Measurements from ENCODE around the gene NIPBL. TPM values are rescaled to one million over a fixed set of nuclear protein-coding genes. Genes with fewer than 3 reads are reported as not detected.
A peak's percentile ranks its signal among the peaks of the same experiment; 100 is the strongest.

The NIPBL gene
- total and polyA plus RNA-seq, 2 of the 13 experiments (the other 11 are each of a cell fraction or from before 2014, with no cell fraction given), result 12.3 to 32.3 TPM

DNA sequence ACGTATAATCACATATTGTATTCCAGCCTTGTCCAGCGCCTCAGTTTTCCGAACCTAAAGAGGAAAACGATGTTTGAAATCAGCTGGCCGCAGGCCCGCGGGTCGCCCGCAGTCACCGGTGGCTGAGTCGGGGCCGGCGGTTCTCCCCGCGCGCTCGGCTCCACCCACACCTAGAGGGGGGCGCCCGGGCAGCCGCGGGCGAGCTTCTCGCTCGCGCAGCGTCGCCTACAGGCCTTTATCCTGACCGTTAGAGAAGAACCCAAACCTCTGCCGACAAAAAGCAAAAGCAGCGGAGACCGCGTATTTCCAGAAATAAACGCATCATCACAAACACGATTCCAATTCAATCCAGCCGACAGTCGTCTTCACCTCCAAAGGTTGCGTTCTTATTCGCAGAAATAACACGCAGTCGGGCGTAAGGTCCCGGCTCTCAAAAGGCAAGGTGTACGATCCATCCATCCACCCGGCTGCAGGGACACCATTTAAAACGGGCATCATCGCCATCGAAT is 725 bp upstream of the NIPBL start (continued):
- TF ChIP-seq HNRNPLL (IDR thresholded peaks at IDR 0.05; ENCODE audit: low read depth, low read length, poor library complexity, severe bottlenecking), result peak; percentile 61
- no peak for TF ChIP-seq PHF5A (CRISPR knock-in tag; IDR thresholded peaks at IDR 0.05; ENCODE audit: low read depth, unreplicated experiment)
- TF ChIP-seq ZNF232 (CRISPR knock-in tag; IDR thresholded peaks at IDR 0.05; ENCODE audit: borderline replicate concordance), result 0 out of 2 replicates have a peak, but pooled peaks have one; percentile 51
- TF ChIP-seq ZNF788 (CRISPR knock-in tag; IDR thresholded peaks at IDR 0.05; ENCODE audit: borderline replicate concordance), result peak; percentile 21; the same call in 1 of the 2 replicates
- no peak for TF ChIP-seq DNMT3B (CRISPR knock-in tag; conservative IDR thresholded peaks at IDR 0.05)
- TF ChIP-seq FOXC1 (CRISPR knock-in tag; IDR thresholded peaks at IDR 0.05; ENCODE audit: borderline replicate concordance), result 0 out of 2 replicates have a peak, but pooled peaks have one; percentile 39
- TF ChIP-seq ZNF678 (CRISPR knock-in tag; IDR thresholded peaks at IDR 0.05), result no peak
- peak; percentile 23; the same call in 1 of the 2 replicates for TF ChIP-seq ZNF275 (CRISPR knock-in tag; IDR thresholded peaks at IDR 0.05; ENCODE audit: borderline replicate concordance)
- TF ChIP-seq NFKB2 (CRISPR knock-in tag; IDR thresholded peaks at IDR 0.05; ENCODE audit: borderline replicate concordance), result 0 out of 2 replicates have a peak, but pooled peaks have one; percentile 36
- TF ChIP-seq ARID4A (CRISPR knock-in tag; IDR thresholded peaks at IDR 0.05; ENCODE audit: borderline replicate concordance), result peak; percentile 22; the same call in 1 of the 2 replicates
- TF ChIP-seq ESRRA (CRISPR knock-in tag; IDR thresholded peaks at IDR 0.05; ENCODE audit: low read depth), result 0 out of 2 replicates have a peak, but pooled peaks have one; percentile 11
- peak; percentile 32; the same call in 1 of the 2 replicates for TF ChIP-seq PRDM15 (CRISPR knock-in tag; IDR thresholded peaks at IDR 0.05)
- TF ChIP-seq ZNF142 (CRISPR knock-in tag; IDR thresholded peaks at IDR 0.05), result peak; percentile 80; the same call in 1 of the 2 replicates

All from HepG2 (cell line).